NT2/D1 (cell line): ENCODE measurements around the gene TPMT.

Experiments
- YY1 ChIP-seq: IDR thresholded peaks from 2 replicates; pipeline ENCODE4 v1.6.1; 2011; ENCODE audit not compliant: insufficient read length, insufficient read depth
- ZNF274 ChIP-seq: IDR thresholded peaks from 2 replicates; pipeline ENCODE4 v1.6.1; 2011; ENCODE audit warnings: mild to moderate bottlenecking, low read depth, low read length

GRCh38 chr6:18138906-18139305 lies 16.0 kb downstream of the TPMT start:
- no peak for TF ChIP-seq ZNF274
- TF ChIP-seq YY1: no peak
